WTC11 (cell line): Measurements from ENCODE around the gene BRD4.

ENCODE experiments used
- ATF1 ChIP-seq: sonication (generic); formaldehyde crosslinking; IDR thresholded peaks from 2 replicates; pipeline ENCODE4 v1.8.1; 2023; ENCODE audit warnings: mild to moderate bottlenecking, moderate library complexity, missing genetic modification reagents
- ELF4 ChIP-seq: sonication (generic); formaldehyde crosslinking; IDR thresholded peaks from 2 replicates; pipeline ENCODE4 v1.8.1; 2022; ENCODE audit warnings: low read depth, mild to moderate bottlenecking, moderate library complexity, missing genetic modification reagents
- FOXK1 ChIP-seq: sonication (generic); formaldehyde crosslinking; IDR thresholded peaks from 2 replicates; pipeline ENCODE4 v1.8.0; 2022; ENCODE audit warnings: mild to moderate bottlenecking, moderate library complexity, missing genetic modification reagents
- JUN ChIP-seq: sonication (generic); formaldehyde crosslinking; IDR thresholded peaks from 2 replicates; pipeline ENCODE4 v1.8.0; 2023; ENCODE audit warnings: mild to moderate bottlenecking, missing genetic modification reagents
- KAT7 ChIP-seq: sonication (generic); formaldehyde crosslinking; IDR thresholded peaks from 2 replicates; pipeline ENCODE4 v1.8.1; 2023; ENCODE audit warnings: missing genetic modification reagents, mild to moderate bottlenecking, borderline replicate concordance
- NR2C2 ChIP-seq: sonication (generic); formaldehyde crosslinking; IDR thresholded peaks from 2 replicates; pipeline ENCODE4 v1.8.0; 2022; ENCODE audit warnings: mild to moderate bottlenecking, missing genetic modification reagents
- SP1 ChIP-seq: sonication (generic); formaldehyde crosslinking; conservative IDR thresholded peaks from 2 replicates; pipeline ENCODE4 v1.8.1; 2022; ENCODE audit warnings: missing genetic modification reagents
- ZBTB21 ChIP-seq: sonication (generic); formaldehyde crosslinking; IDR thresholded peaks from 2 replicates; pipeline ENCODE4 v1.8.1; 2023; ENCODE audit warnings: mild to moderate bottlenecking, missing genetic modification reagents, borderline replicate concordance
- TF ChIP-seq, protein P1 (sequence below): fragments of 200-600 bp; IDR thresholded peaks from 2 replicates; pipeline ENCODE4 v1.8.0; 2022; ENCODE audit warnings: antibody characterized with exemption
- TF ChIP-seq, protein P2 (sequence below): sonication (generic); formaldehyde crosslinking; IDR thresholded peaks from 2 replicates; pipeline ENCODE4 v1.8.1; 2023; ENCODE audit warnings: mild to moderate bottlenecking, missing genetic modification reagents, moderate library complexity
- TF ChIP-seq, protein P3 (sequence below): sonication (generic); formaldehyde crosslinking; IDR thresholded peaks from 2 replicates; pipeline ENCODE4 v1.8.0; 2023; ENCODE audit warnings: missing genetic modification reagents
- TF ChIP-seq, protein P4 (sequence below): sonication (generic); formaldehyde crosslinking; IDR thresholded peaks from 2 replicates; pipeline ENCODE4 v1.8.0; 2022; ENCODE audit warnings: mild to moderate bottlenecking, missing genetic modification reagents
- TF ChIP-seq, protein P5 (sequence below): sonication (generic); formaldehyde crosslinking; IDR thresholded peaks from 2 replicates; pipeline ENCODE4 v1.8.1; 2023; ENCODE audit warnings: mild to moderate bottlenecking, missing genetic modification reagents, borderline replicate concordance

DNA sequence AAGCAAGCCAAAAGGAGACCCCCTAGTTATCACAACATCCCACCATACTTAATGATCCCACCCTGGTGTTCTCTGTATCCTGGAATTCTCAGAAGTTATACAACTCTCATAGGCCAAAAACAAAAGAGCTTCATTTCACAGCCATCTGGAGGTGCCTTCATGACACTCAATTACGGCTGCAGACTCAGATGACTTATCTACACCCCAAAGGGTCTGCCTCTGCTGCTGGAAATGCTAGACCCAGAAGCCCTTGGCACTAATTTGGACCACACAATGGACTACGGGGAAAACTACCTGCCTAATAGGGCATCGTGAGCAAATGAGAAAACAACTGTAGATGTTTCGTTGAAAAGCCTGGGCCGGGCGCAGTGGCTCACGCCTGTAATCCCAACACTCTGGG, 40.2 kb downstream of the BRD4 start:
- TF ChIP-seq, protein P1, sequence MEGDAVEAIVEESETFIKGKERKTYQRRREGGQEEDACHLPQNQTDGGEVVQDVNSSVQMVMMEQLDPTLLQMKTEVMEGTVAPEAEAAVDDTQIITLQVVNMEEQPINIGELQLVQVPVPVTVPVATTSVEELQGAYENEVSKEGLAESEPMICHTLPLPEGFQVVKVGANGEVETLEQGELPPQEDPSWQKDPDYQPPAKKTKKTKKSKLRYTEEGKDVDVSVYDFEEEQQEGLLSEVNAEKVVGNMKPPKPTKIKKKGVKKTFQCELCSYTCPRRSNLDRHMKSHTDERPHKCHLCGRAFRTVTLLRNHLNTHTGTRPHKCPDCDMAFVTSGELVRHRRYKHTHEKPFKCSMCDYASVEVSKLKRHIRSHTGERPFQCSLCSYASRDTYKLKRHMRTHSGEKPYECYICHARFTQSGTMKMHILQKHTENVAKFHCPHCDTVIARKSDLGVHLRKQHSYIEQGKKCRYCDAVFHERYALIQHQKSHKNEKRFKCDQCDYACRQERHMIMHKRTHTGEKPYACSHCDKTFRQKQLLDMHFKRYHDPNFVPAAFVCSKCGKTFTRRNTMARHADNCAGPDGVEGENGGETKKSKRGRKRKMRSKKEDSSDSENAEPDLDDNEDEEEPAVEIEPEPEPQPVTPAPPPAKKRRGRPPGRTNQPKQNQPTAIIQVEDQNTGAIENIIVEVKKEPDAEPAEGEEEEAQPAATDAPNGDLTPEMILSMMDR = no peak
- TF ChIP-seq, protein P2, sequence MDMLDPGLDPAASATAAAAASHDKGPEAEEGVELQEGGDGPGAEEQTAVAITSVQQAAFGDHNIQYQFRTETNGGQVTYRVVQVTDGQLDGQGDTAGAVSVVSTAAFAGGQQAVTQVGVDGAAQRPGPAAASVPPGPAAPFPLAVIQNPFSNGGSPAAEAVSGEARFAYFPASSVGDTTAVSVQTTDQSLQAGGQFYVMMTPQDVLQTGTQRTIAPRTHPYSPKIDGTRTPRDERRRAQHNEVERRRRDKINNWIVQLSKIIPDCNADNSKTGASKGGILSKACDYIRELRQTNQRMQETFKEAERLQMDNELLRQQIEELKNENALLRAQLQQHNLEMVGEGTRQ (CRISPR knock-in tag) = no peak
- TF ChIP-seq KAT7 (CRISPR knock-in tag) (no peak), ZBTB21 (CRISPR knock-in tag) (no peak), JUN (no peak), FOXK1 (CRISPR knock-in tag) (no peak), ELF4 (CRISPR knock-in tag) (no peak), ATF1 (CRISPR knock-in tag) (no peak), NR2C2 (no peak), SP1 (CRISPR knock-in tag) (no peak)
- TF ChIP-seq, protein P3, sequence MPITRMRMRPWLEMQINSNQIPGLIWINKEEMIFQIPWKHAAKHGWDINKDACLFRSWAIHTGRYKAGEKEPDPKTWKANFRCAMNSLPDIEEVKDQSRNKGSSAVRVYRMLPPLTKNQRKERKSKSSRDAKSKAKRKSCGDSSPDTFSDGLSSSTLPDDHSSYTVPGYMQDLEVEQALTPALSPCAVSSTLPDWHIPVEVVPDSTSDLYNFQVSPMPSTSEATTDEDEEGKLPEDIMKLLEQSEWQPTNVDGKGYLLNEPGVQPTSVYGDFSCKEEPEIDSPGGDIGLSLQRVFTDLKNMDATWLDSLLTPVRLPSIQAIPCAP (CRISPR knock-in tag) = no peak
- TF ChIP-seq, protein P4, sequence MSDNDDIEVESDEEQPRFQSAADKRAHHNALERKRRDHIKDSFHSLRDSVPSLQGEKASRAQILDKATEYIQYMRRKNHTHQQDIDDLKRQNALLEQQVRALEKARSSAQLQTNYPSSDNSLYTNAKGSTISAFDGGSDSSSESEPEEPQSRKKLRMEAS = no peak
- TF ChIP-seq, protein P5, sequence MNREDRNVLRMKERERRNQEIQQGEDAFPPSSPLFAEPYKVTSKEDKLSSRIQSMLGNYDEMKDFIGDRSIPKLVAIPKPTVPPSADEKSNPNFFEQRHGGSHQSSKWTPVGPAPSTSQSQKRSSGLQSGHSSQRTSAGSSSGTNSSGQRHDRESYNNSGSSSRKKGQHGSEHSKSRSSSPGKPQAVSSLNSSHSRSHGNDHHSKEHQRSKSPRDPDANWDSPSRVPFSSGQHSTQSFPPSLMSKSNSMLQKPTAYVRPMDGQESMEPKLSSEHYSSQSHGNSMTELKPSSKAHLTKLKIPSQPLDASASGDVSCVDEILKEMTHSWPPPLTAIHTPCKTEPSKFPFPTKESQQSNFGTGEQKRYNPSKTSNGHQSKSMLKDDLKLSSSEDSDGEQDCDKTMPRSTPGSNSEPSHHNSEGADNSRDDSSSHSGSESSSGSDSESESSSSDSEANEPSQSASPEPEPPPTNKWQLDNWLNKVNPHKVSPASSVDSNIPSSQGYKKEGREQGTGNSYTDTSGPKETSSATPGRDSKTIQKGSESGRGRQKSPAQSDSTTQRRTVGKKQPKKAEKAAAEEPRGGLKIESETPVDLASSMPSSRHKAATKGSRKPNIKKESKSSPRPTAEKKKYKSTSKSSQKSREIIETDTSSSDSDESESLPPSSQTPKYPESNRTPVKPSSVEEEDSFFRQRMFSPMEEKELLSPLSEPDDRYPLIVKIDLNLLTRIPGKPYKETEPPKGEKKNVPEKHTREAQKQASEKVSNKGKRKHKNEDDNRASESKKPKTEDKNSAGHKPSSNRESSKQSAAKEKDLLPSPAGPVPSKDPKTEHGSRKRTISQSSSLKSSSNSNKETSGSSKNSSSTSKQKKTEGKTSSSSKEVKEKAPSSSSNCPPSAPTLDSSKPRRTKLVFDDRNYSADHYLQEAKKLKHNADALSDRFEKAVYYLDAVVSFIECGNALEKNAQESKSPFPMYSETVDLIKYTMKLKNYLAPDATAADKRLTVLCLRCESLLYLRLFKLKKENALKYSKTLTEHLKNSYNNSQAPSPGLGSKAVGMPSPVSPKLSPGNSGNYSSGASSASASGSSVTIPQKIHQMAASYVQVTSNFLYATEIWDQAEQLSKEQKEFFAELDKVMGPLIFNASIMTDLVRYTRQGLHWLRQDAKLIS = no peak
